Tibial nerve (tissue), 4 donors: ENCODE measurements around the gene PACSIN1.

Source experiments
- CTCF ChIP-seq, 5 experiments: fragments of 200-600 bp in 3 of 5; fragments of 450-650 bp in 2 of 5; sonication (generic) in 3 of 5; IDR thresholded peaks; one replicate each; pipeline ENCODE4 v1.5.1; 2016 to 2019; ENCODE audit warnings: antibody characterized with exemption in 5 of 5, mild to moderate bottlenecking in 3 of 5, moderate library complexity in 2 of 5
- EP300 ChIP-seq, 2 donors: sonication (generic); formaldehyde crosslinking; IDR thresholded peaks; one replicate each; pipeline ENCODE4 v1.6.1; 2017; ENCODE audit warnings: antibody characterized with exemption in 2 of 2, mild to moderate bottlenecking in 1 of 2
- POLR2A ChIP-seq, 2 donors: fragments of 450-650 bp; IDR thresholded peaks; one replicate each; pipeline ENCODE4 v1.6.1; 2017; ENCODE audit warnings: antibody characterized with exemption in 2 of 2, mild to moderate bottlenecking in 2 of 2, moderate library complexity in 2 of 2

- TF ChIP-seq CTCF (IDR thresholded peaks at IDR 0.05) (no peak), EP300 (IDR thresholded peaks at IDR 0.05) (no peak), POLR2A (IDR thresholded peaks at IDR 0.05) (no peak)
These were observed 91.4 kb downstream of the PACSIN1 start for GRCh38 chr6:34557228-34557627.
